ENCODE measurements around the gene TTC12.
"Not testable (repeated sequence)": the region's sequence is repeated elsewhere in the genome, so short reads cannot be mapped to it uniquely, and the experiment has no call there.

TTC12 gene

GRCh38 chr11:113283881-113284280, 30.5 kb upstream of the TTC12 start:
- no peaks in the 10 kb centered on the region for H3K9me3 ChIP-seq
- no peak overlapping the region for H3K9ac ChIP-seq
- peaks cover 16% of the 10 kb centered on the region for H3K4me1 ChIP-seq
- TF ChIP-seq Cebpa-rat (IDR thresholded peaks at IDR 0.05) = no peak
- H3K27ac ChIP-seq = no peak overlapping the region
- H4K20me1 ChIP-seq = no peaks in the 10 kb centered on the region
- H3K4me2 ChIP-seq = no peak overlapping the region
- no peaks in the 10 kb centered on the region for H3K36me3 ChIP-seq
- H3K4me3 ChIP-seq = no peak overlapping the region
- no peaks in the 10 kb centered on the region for H3K27me3 ChIP-seq

DNA sequence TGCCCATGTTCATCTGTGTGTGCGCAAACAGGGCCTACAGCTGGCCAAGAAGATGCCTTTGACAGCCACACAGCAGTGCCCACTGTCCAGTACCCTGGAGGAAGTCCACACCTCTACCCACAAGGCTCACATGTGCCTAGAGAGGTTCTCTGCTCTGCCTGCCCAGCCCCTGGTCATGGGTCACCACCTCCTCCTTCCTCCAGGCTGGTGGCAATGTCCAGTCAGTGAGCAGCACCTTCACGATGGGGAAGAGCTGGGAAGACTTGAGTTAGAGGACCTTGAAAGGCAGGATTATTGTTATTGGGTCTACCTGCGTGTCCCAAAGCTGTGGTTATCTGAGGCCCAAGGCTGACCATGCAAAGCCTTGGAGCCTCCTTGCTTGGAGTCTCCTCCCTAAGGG, 28.4 kb upstream of the TTC12 start:
- Histone ChIP-seq H3K4me1 (peaks cover 16% of the 10 kb centered on the region), H3K9ac (no peak overlapping the region), H3K4me2 (no peak overlapping the region), H4K20me1 (no peaks in the 10 kb centered on the region), H3K36me3 (no peaks in the 10 kb centered on the region), H3K27ac (no peak overlapping the region), H3K4me3 (no peak overlapping the region), H3K9me3 (no peaks in the 10 kb centered on the region), H3K27me3 (no peaks in the 10 kb centered on the region)
- no peak for TF ChIP-seq Cebpa-rat (IDR thresholded peaks at IDR 0.05)

DNA sequence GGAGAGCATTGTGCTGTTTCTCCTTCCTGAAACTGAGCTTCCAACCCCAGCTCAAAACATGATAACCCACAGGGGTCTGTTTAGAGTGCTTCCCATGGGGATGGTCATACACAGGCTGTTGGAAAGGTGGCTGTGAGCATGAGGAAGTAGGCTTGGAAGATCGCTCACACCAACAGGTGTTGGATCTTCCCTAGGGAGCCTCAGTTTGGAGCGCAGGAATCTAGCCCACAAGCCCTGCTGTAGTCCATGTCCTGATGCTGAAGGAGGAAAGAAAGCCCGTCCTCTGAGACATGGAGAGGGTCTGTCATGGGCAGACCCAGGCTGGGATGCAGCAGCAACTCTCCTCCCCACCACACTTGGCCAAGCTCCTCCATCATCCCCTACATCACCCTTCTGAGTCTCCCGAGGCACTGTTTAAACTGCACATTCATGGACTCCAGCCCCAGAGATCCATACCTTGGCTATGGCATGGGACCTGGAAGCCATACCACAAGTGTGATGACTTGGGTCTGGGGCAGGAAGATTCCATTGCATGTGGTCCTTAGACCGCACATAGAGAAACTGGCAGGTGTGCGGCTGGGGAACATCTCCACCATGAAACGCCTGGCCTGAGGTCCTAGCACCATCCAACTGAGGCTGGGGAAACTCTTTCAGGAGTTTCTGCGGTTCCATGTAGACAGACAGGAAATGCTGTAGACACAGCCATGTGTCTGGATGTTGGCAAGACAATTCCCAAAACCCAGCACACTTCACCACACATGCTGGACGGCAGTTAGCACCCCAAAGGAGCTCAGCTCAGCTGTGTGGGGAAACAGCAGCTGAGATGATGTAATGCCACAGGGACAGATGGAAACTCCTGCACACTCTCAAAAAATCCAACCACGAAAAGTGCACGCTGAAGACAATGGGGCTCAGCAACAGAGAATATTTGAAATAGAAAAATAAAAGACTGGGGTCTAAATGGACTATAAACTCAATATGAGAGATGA, 27.6 kb upstream of the TTC12 start:
- Histone ChIP-seq H3K4me2 (peak overlapping the region; percentile 31), H3K27ac (no peak overlapping the region), H3K4me3 (no peak overlapping the region), H3K4me1 (peaks cover 16% of the 10 kb centered on the region), H3K9me3 (no peaks in the 10 kb centered on the region), H3K36me3 (no peaks in the 10 kb centered on the region), H4K20me1 (no peaks in the 10 kb centered on the region), H3K9ac (no peak overlapping the region), H3K27me3 (no peaks in the 10 kb centered on the region)
- no peak for TF ChIP-seq Cebpa-rat (IDR thresholded peaks at IDR 0.05)

GRCh38 chr11:113287801-113288200, 26.6 kb upstream of the TTC12 start:
- no peak for TF ChIP-seq Cebpa-rat (IDR thresholded peaks at IDR 0.05)
- no peak overlapping the region for H3K9ac ChIP-seq
- no peaks in the 10 kb centered on the region for H3K9me3 ChIP-seq
- H3K27ac ChIP-seq = no peak overlapping the region
- H3K27me3 ChIP-seq = no peaks in the 10 kb centered on the region
- no peaks in the 10 kb centered on the region for H4K20me1 ChIP-seq
- no peaks in the 10 kb centered on the region for H3K36me3 ChIP-seq
- peaks cover 16% of the 10 kb centered on the region for H3K4me1 ChIP-seq
- no peak overlapping the region for H3K4me3 ChIP-seq
- H3K4me2 ChIP-seq = peak overlapping the region; percentile 31; the same call in 1 of the 2 replicates

- no peaks in the 10 kb centered on the region for H4K20me1 ChIP-seq
- no peak overlapping the region for H3K4me2 ChIP-seq
- TF ChIP-seq Cebpa-rat (IDR thresholded peaks at IDR 0.05) = no peak
- no peak overlapping the region for H3K27ac ChIP-seq
- H3K9me3 ChIP-seq = no peaks in the 10 kb centered on the region
- no peak overlapping the region for H3K4me3 ChIP-seq
- no peaks in the 10 kb centered on the region for H3K27me3 ChIP-seq
- no peaks in the 10 kb centered on the region for H3K36me3 ChIP-seq
- H3K9ac ChIP-seq = no peak overlapping the region
- H3K4me1 ChIP-seq = peaks cover 16% of the 10 kb centered on the region
These were observed 26.0 kb upstream of the TTC12 start for GRCh38 chr11:113288286-113288863.

DNA sequence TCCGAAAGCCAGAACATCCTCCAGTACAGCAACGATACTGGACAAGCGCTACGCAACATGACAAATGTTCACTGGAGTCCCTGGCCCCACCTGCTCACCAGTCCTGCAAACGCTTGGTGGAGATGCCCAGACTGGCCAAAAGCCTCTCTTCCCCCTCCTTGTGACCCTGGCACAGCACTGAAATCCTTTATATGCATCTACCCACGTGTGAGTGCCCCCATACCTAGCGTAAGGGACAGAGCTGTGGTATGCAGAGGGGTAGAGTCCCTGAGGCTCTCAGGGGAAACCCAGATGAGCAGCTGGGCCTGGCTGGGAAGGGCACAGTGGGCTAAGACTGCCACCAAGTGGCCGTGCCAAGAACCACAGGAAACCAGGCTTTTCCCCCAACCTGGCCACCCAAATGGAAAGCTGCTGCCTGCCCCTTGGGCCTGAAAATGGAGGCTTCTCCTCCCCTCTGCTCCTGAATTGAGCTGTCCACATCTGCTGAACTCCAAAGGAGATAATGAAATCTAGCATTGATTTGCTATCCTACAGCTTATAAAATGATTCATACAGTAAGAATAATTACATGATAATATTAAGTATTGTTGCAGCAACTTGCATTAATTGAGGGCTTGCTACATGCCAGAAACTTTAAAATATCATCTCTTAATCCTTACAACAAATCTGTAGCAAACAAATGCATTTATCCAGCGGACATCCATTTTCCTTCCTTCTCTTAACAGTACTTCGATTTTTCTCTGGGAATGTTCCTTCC, 24.8 kb upstream of the TTC12 start:
- no peak overlapping the region for H3K27ac ChIP-seq
- H3K27me3 ChIP-seq = no peaks in the 10 kb centered on the region
- TF ChIP-seq Cebpa-rat (IDR thresholded peaks at IDR 0.05) = no peak
- H3K9ac ChIP-seq = no peak overlapping the region
- H3K4me3 ChIP-seq = no peak overlapping the region
- peaks cover 16% of the 10 kb centered on the region for H3K4me1 ChIP-seq
- no peaks in the 10 kb centered on the region for H3K36me3 ChIP-seq
- H3K9me3 ChIP-seq = no peaks in the 10 kb centered on the region
- H4K20me1 ChIP-seq = no peaks in the 10 kb centered on the region
- no peak overlapping the region for H3K4me2 ChIP-seq

- H3K9ac ChIP-seq = no peak overlapping the region
- no peaks in the 10 kb centered on the region for H3K4me1 ChIP-seq
- no peaks in the 10 kb centered on the region for H4K20me1 ChIP-seq
- no peaks in the 10 kb centered on the region for H3K36me3 ChIP-seq
- no peaks in the 10 kb centered on the region for H3K27me3 ChIP-seq
- no peak overlapping the region for H3K27ac ChIP-seq
- no peak overlapping the region for H3K4me2 ChIP-seq
- H3K9me3 ChIP-seq = no peaks in the 10 kb centered on the region
- TF ChIP-seq Cebpa-rat (IDR thresholded peaks at IDR 0.05) = no peak
- H3K4me3 ChIP-seq = no peak overlapping the region
These were observed 20.4 kb upstream of the TTC12 start for GRCh38 chr11:113293936-113294335.

DNA sequence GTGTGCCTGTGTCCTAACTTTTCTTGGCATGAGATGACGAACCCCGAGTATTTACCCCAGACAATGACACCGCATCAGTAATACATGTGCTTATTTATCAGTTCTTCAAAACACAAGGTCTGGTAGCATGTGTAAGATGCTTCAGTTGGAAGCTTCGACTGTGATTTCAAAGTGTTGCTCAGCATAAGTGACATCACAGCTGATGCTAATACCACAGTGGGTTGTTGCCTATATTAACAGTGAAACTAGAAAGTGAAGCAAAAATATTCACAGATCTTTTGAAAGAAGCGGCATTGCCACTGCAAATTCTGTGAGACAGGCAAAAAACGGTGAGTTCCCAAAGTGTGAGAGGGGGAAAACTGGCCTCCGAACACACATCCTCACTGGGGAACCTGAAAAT, 18.4 kb upstream of the TTC12 start:
- no peak overlapping the region for H3K4me2 ChIP-seq
- H3K9me3 ChIP-seq = no peaks in the 10 kb centered on the region
- no peaks in the 10 kb centered on the region for H3K4me1 ChIP-seq
- no peaks in the 10 kb centered on the region for H3K27me3 ChIP-seq
- H3K4me3 ChIP-seq = no peak overlapping the region
- TF ChIP-seq Cebpa-rat (IDR thresholded peaks at IDR 0.05) = no peak
- no peak overlapping the region for H3K9ac ChIP-seq
- no peaks in the 10 kb centered on the region for H4K20me1 ChIP-seq
- no peak overlapping the region for H3K27ac ChIP-seq
- no peaks in the 10 kb centered on the region for H3K36me3 ChIP-seq

DNA sequence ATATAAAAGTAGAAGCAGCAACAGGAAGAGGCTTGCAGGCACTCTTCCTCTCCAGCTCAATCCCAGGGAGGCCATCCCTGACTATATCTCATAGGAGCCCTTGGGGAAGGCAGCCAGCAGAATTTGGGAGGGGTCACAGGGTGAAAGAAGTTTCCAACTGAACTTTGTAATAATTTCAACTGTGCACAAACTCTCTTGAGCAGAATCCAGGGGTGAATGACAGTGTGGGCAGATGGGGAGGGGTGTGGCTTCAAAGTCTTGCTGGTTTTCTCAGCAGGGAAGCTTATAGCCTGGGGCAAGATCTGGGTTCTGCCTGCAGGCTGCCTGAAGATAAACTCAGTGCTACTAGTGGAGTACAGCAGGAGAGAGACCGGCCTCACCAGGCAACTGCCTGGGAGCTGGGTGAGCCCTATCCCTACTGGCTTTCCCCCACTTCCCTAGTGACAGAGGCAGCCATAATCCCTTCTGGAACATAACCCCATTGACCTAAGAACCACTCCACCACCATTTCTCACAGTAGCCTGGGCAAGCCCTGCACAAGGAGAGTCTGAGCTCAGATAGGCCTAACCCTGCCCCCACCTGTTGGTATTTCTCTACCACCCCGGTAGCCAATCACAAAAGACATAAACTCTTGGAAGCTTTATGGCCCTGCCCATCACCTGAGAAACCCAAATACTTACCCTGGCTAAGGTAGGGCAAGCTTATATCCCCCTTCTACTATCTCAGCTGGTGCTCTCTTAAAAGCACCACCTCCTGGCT, 17.8 kb upstream of the TTC12 start:
- H3K27me3 ChIP-seq = no peaks in the 10 kb centered on the region
- H3K36me3 ChIP-seq = no peaks in the 10 kb centered on the region
- no peaks in the 10 kb centered on the region for H4K20me1 ChIP-seq
- no peaks in the 10 kb centered on the region for H3K4me1 ChIP-seq
- TF ChIP-seq Cebpa-rat (IDR thresholded peaks at IDR 0.05) = no peak
- no peaks in the 10 kb centered on the region for H3K9me3 ChIP-seq
- H3K4me2 ChIP-seq = no peak overlapping the region
- H3K4me3 ChIP-seq = no peak overlapping the region
- no peak overlapping the region for H3K27ac ChIP-seq
- H3K9ac ChIP-seq = no peak overlapping the region

DNA sequence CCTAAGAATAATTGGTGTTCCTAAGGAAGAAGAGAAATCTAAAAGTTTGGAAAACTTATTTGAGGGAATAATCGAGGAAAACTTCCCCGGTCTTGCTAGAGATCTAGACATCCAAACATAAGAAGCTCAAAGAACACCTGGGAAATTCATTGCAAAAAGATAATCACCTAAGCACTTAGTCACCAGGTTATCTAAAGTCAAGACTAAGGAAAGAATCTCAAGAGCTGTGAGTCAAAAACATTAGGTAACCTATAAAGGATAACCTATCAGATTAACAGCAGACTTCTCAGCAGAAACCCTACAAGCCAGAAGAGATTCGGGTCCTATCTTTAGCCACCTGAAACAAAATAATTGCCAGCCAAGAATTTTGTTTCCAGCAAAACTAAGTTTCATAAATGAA, 15.9 kb upstream of the TTC12 start:
- H3K27ac ChIP-seq, H3K4me1 ChIP-seq, H4K20me1 ChIP-seq, H3K9ac ChIP-seq, H3K4me2 ChIP-seq, H3K27me3 ChIP-seq, H3K4me3 ChIP-seq, H3K36me3 ChIP-seq, H3K9me3 ChIP-seq: not testable (repeated sequence)
